HG02943 (cell line): ENCODE data around the gene ZNF648.
"Not testable (repeated sequence)": the region's sequence is repeated elsewhere in the genome, so short reads cannot be mapped to it uniquely, and the experiment has no call there.

Experiments used
- ATAC-seq: cut with Tn5 transposase; IDR thresholded peaks from one replicate; pipeline ENCODE4 v1.9.1; 2021; ENCODE audit warnings: mild to moderate bottlenecking, low read depth, moderate library complexity; ENCODE audit not compliant: unreplicated experiment

ZNF648 gene

GRCh38 chr1:182061594-182061993 is at the start of gene ZNF648:
Gene ZNF648, minus strand, starts transcription at chr1:182061712. Its CDS starts 3,702 bp downstream, at chr1:182058010.
- ATAC-seq: no peak

GRCh38 chr1:182110635-182111034 is 49.1 kb upstream of the ZNF648 start:
- ATAC-seq: no peak

- ATAC-seq: no peak
These were observed 48.3 kb upstream of the ZNF648 start for GRCh38 chr1:182109771-182110170.

GRCh38 chr1:182107209-182107608 is 45.7 kb upstream of the ZNF648 start:
- ATAC-seq: no peak

- no peak for ATAC-seq
These were observed 40.5 kb upstream of the ZNF648 start for GRCh38 chr1:182102043-182102416.

GRCh38 chr1:182101415-182102042 is 40.0 kb upstream of the ZNF648 start:
- no peak for ATAC-seq

- ATAC-seq: no peak
These were observed 36.8 kb upstream of the ZNF648 start for GRCh38 chr1:182098301-182098700.

- no peak for ATAC-seq
These were observed 34.4 kb upstream of the ZNF648 start for GRCh38 chr1:182095946-182096345.

- not testable (repeated sequence) for ATAC-seq
These were observed 33.0 kb upstream of the ZNF648 start for GRCh38 chr1:182094514-182095005.

- ATAC-seq: no peak
These were observed 32.3 kb upstream of the ZNF648 start for GRCh38 chr1:182093781-182094180.

- no peak for ATAC-seq
These were observed 30.8 kb upstream of the ZNF648 start for GRCh38 chr1:182092336-182092735.

GRCh38 chr1:182091083-182091482 is 29.6 kb upstream of the ZNF648 start:
- ATAC-seq: no peak

- ATAC-seq: no peak
These were observed 26.3 kb upstream of the ZNF648 start for GRCh38 chr1:182087719-182088350.

- no peak for ATAC-seq
These were observed 25.8 kb upstream of the ZNF648 start for GRCh38 chr1:182087304-182087703.

GRCh38 chr1:182086620-182087019 is 25.1 kb upstream of the ZNF648 start:
- ATAC-seq: no peak

- ATAC-seq: no peak
These were observed 24.6 kb upstream of the ZNF648 start for GRCh38 chr1:182086136-182086535.

GRCh38 chr1:182085726-182086125 is 24.2 kb upstream of the ZNF648 start:
- ATAC-seq: no peak

GRCh38 chr1:182084487-182085316 is 23.2 kb upstream of the ZNF648 start:
- no peak for ATAC-seq

- ATAC-seq: no peak
These were observed 22.5 kb upstream of the ZNF648 start for GRCh38 chr1:182083851-182084486.

GRCh38 chr1:182080955-182081582 is 19.6 kb upstream of the ZNF648 start:
- no peak for ATAC-seq
